Measurements from ENCODE around the gene CYP2A7.
"Not testable (repeated sequence)": the region's sequence is repeated elsewhere in the genome, so short reads cannot be mapped to it uniquely, and the experiment has no call there.

DNA sequence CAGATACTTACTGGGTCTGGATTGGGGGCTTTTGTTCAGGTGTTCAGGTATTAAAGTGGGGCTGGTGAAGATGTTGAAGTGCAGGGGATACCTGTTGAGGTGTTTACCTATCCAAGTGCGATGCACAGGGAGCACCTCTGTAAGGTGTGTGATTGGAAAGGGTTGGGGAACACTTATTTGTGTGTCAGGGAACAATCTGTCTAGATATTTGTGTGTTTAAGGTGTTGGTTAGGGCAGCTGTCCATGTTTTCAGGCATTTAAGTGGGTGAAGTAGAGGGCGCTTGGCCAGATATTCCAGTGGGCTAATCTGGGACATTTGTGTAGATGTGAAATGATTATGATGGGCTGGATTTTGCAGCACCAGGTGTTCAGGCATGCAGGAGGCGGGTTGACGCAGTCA, 2.7 kb downstream of the CYP2A7 start:
- TF ChIP-seq, protein P1, sequence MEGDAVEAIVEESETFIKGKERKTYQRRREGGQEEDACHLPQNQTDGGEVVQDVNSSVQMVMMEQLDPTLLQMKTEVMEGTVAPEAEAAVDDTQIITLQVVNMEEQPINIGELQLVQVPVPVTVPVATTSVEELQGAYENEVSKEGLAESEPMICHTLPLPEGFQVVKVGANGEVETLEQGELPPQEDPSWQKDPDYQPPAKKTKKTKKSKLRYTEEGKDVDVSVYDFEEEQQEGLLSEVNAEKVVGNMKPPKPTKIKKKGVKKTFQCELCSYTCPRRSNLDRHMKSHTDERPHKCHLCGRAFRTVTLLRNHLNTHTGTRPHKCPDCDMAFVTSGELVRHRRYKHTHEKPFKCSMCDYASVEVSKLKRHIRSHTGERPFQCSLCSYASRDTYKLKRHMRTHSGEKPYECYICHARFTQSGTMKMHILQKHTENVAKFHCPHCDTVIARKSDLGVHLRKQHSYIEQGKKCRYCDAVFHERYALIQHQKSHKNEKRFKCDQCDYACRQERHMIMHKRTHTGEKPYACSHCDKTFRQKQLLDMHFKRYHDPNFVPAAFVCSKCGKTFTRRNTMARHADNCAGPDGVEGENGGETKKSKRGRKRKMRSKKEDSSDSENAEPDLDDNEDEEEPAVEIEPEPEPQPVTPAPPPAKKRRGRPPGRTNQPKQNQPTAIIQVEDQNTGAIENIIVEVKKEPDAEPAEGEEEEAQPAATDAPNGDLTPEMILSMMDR (IDR thresholded peaks at IDR 0.05): not testable (repeated sequence)
- TF ChIP-seq POLR2AphosphoS5 (IDR thresholded peaks at IDR 0.05; ENCODE audit: insufficient read depth in 1 of 2, low read depth in 1 of 2): not testable (repeated sequence)

All from vagina (tissue), 2 donors.